NCI-H1417 (cell line): ENCODE data around the gene PPARA.
"Not testable (repeated sequence)": the region's sequence is repeated elsewhere in the genome, so short reads cannot be mapped to it uniquely, and the experiment has no call there.

Experiments used
- DNase-seq, 3 experiments: peaks; one replicate each; lab custom pipeline; 2025; lab: John Stamatoyannopoulos, UW

The PPARA gene

GRCh38 chr22:46241396-46242007 is 91.2 kb downstream of the PPARA start:
- DNase-seq: no peak

GRCh38 chr22:46242076-46242475 is 91.8 kb downstream of the PPARA start:
- no peak for DNase-seq

- no peak for DNase-seq
Observed at GRCh38 chr22:46244771-46245170, 94.4 kb downstream of the PPARA start.

- peak in 2 of 3 experiments; percentile 26 to 64 for DNase-seq
Observed at GRCh38 chr22:46245511-46245910, 95.2 kb downstream of the PPARA start.

- DNase-seq: no peak
Observed at GRCh38 chr22:46246178-46246577, 95.9 kb downstream of the PPARA start.

GRCh38 chr22:46247443-46247975 is 97.2 kb downstream of the PPARA start:
- no peak for DNase-seq

- peak; percentile 41 to 90 (median 86) for DNase-seq
Observed at GRCh38 chr22:46250035-46250782, 99.9 kb downstream of the PPARA start, which contains the start of gene CDPF1. CDPF1 (minus strand) TSS chr22:46250293; CDS start chr22:46248284, 2,009 bp downstream.

- DNase-seq: peak in 1 of 3 experiments; percentile 62
Observed at GRCh38 chr22:46250783-46251125, 100.4 kb downstream of the PPARA start.

- peak in 1 of 3 experiments; percentile 39 for DNase-seq
Observed at GRCh38 chr22:46251266-46251665, 100.9 kb downstream of the PPARA start.

GRCh38 chr22:46251816-46252380 is 101.6 kb downstream of the PPARA start:
- DNase-seq: no peak

GRCh38 chr22:46256358-46256958 is 106.1 kb downstream of the PPARA start:
- no peak for DNase-seq

GRCh38 chr22:46259374-46259773 is 109.0 kb downstream of the PPARA start:
- no peak for DNase-seq

- no peak for DNase-seq
Observed at GRCh38 chr22:46260038-46260437, 109.7 kb downstream of the PPARA start.

- DNase-seq: no peak
Observed at GRCh38 chr22:46262449-46263215, 112.3 kb downstream of the PPARA start.

GRCh38 chr22:46263216-46263590 is 112.9 kb downstream of the PPARA start, which contains the start of gene PKDREJ:
PKDREJ (minus strand) TSS chr22:46263343; CDS start chr22:46263322, 21 bp downstream.
- no peak for DNase-seq

- not testable (repeated sequence) for DNase-seq
Observed at GRCh38 chr22:46264520-46264919, 114.2 kb downstream of the PPARA start.

GRCh38 chr22:46265627-46266026 is 115.3 kb downstream of the PPARA start:
- DNase-seq: not testable (repeated sequence)

- DNase-seq: peak in 2 of 3 experiments; percentile 55 to 61
Observed at GRCh38 chr22:46267431-46268279, 117.3 kb downstream of the PPARA start, which contains the start of gene TTC38. TTC38 (plus strand) TSS chr22:46268008; CDS start chr22:46268040, 32 bp downstream.

GRCh38 chr22:46269564-46269963 is 119.2 kb downstream of the PPARA start:
- DNase-seq: no peak

GRCh38 chr22:46272196-46272595 is 121.9 kb downstream of the PPARA start:
- no peak for DNase-seq
